NT2/D1 (cell line): ENCODE data around the gene GRPR.

Experiments used
- SUZ12 ChIP-seq: IDR thresholded peaks from 2 replicates; pipeline ENCODE4 v1.6.1; 2011; ENCODE audit not compliant: insufficient read length, insufficient read depth; ENCODE audit errors: extremely low read depth
- YY1 ChIP-seq: IDR thresholded peaks from 2 replicates; pipeline ENCODE4 v1.6.1; 2011; ENCODE audit not compliant: insufficient read length, insufficient read depth
- ZNF274 ChIP-seq: IDR thresholded peaks from 2 replicates; pipeline ENCODE4 v1.6.1; 2011; ENCODE audit warnings: mild to moderate bottlenecking, low read depth, low read length

GRCh38 chrX:16186380-16187007 lies 63.1 kb downstream of the GRPR start:
- TF ChIP-seq ZNF274 (no peak), YY1 (no peak), SUZ12 (no peak)
